HEK293T (cell line): ENCODE measurements around the gene SIK2.

ENCODE experiments used
- BHLHE40 ChIP-seq: fragments of 450-650 bp; IDR thresholded peaks from 2 replicates; pipeline ENCODE4 v1.6.1; 2016; ENCODE audit warnings: mild to moderate bottlenecking, moderate library complexity, borderline replicate concordance
- FOXA1 ChIP-seq: fragments of 450-650 bp; IDR thresholded peaks from 2 replicates; pipeline ENCODE4 v1.6.1; 2016; ENCODE audit warnings: mild to moderate bottlenecking
- NFRKB ChIP-seq: fragments of 450-650 bp; IDR thresholded peaks from 2 replicates; pipeline ENCODE4 v1.6.1; 2016; ENCODE audit warnings: mild to moderate bottlenecking, moderate library complexity
- ZNF384 ChIP-seq: fragments of 450-650 bp; IDR thresholded peaks from 2 replicates; pipeline ENCODE4 v1.6.1; 2016

GRCh38 chr11:111691741-111692140 is 89.5 kb downstream of the SIK2 start:
- no peak for TF ChIP-seq NFRKB
- TF ChIP-seq BHLHE40: no peak
- no peak for TF ChIP-seq FOXA1
- TF ChIP-seq ZNF384: no peak
